Right lobe of liver (tissue), 6 donors: Measurements from ENCODE around the gene SCUBE2. TPM values are rescaled to one million over a fixed set of nuclear protein-coding genes. Genes with fewer than 3 reads are reported as not detected.
"Not testable (repeated sequence)": the region's sequence is repeated elsewhere in the genome, so short reads cannot be mapped to it uniquely, and the experiment has no call there.

Experiments used
- ATAC-seq, 4 donors: fragments of 200-7000 bp; cut with Tn5 transposase; one replicate each; pipeline ENCODE4 v1.9.1; 2020; ENCODE audit warnings: mild to moderate bottlenecking in 4 of 4, moderate library complexity in 4 of 4
- DNase-seq, 3 donors: peaks; one replicate each; pipeline ENCODE4 v3.0.0-alpha.2; 2020
- H3K27ac ChIP-seq, 3 donors: fragments of 200-600 bp; one replicate each; pipeline ENCODE4 v1.8.0; 2022
- H3K27me3 ChIP-seq, 2 donors: fragments of 200-600 bp; one replicate each; pipeline ENCODE4 v1.8.0; 2022
- H3K36me3 ChIP-seq, 4 donors: fragments of 200-600 bp; sonication (generic) in 1 of 4; one replicate each; pipeline versions ENCODE4 v1.5.1 to v1.8.0; 2017 to 2022; ENCODE audit warnings: control low read depth in 1 of 4
- H3K4me1 ChIP-seq, 4 donors: fragments of 200-600 bp; sonication (generic) in 1 of 4; one replicate each; pipeline versions ENCODE4 v1.5.1 to v1.8.0; 2017 to 2022; ENCODE audit warnings: control low read depth in 1 of 4
- H3K4me3 ChIP-seq, 3 donors: fragments of 200-600 bp; one replicate each; pipeline ENCODE4 v1.8.0; 2022
- H3K9me3 ChIP-seq, 4 donors: fragments of 200-600 bp; sonication (generic) in 1 of 4; one replicate each; pipeline versions ENCODE4 v1.5.1 to v1.8.0; 2017 to 2022; ENCODE audit warnings: control low read depth in 1 of 4
- CTCF ChIP-seq, 4 donors: fragments of 200-600 bp in 3 of 4; fragments of 450-650 bp in 1 of 4; IDR thresholded peaks; one replicate each; pipeline versions ENCODE4 v1.5.1 to v1.8.0; 2016 to 2022; ENCODE audit warnings: antibody characterized with exemption in 4 of 4, mild to moderate bottlenecking in 2 of 4
- POLR2A ChIP-seq: fragments of 450-650 bp; IDR thresholded peaks from one replicate; pipeline ENCODE4 v1.6.1; 2017; ENCODE audit warnings: antibody characterized with exemption, mild to moderate bottlenecking
- WGBS: methylation state at CpG from one replicate; pipeline ENCODE4 v1.1.6; 2018; ENCODE audit warnings: low coverage, low lambda C conversion rate; ENCODE audit not compliant: insufficient coverage; ENCODE audit errors: missing lambda C conversion rate; 5-methylcytosine and 5-hydroxymethylcytosine counted together
- intact Hi-C, 2 donors: fragments of 100-400 bp; cut with DNase I; formaldehyde crosslinking; loops; one replicate each; pipeline versions ENCODE4 v1.11.2 to v1.14.1; 2022
- total RNA-seq, 6 experiments: library from RNA; depleted of rRNA in 2 of 6; stranded (reverse); fragments of >200 nt in 2 of 6; fragmentation: NEBNext Ultra II Directional in 3 of 6; extraction: Animal tissue kit (Norgen Biotek cat#: 25700) in 3 of 6; gene quantifications; one replicate each; pipeline versions ENCODE4 v1.1.0 to v1.2.4, GENCODE V29; 2016 to 2023
- donor health status: DM: no; HTN: yes; CAD: no.
- donor health status: DM: no; HTN: no; CAD: no.
- donor health status: DM: no; HTN: no; CAD: no.
- donor health status: DM: no; HTN: yes; CAD: no.
- donor health status: DM: no; HTN: yes; CAD: no.

The SCUBE2 gene
- total RNA-seq, 6 experiments from 2014 or later: 0.19 to 1.1 (median 0.32) TPM

- ATAC-seq (peak in 2 of 4 donors; percentile 18 to 46), DNase-seq (no peak)
- no peak overlapping the region for H3K27ac ChIP-seq
- no peaks in the 10 kb centered on the region for H3K36me3 ChIP-seq
- H3K4me3 ChIP-seq: no peak overlapping the region
- 47% methylated on average over 4 of the region's 6 CpGs for WGBS
- no peaks in the 10 kb centered on the region for H3K9me3 ChIP-seq
- H3K4me1 ChIP-seq: no peaks in the 10 kb centered on the region
- no peaks in the 10 kb centered on the region for H3K27me3 ChIP-seq
- intact Hi-C loops: loop anchor here (10.0 kb wide), 2 partner anchors 118 to 488 kb away; no protein-coding TSS in a partner anchor
- TF ChIP-seq CTCF (IDR thresholded peaks at IDR 0.05): no peak
- no peak for TF ChIP-seq POLR2A
These were observed 74.3 kb downstream of the SCUBE2 start for GRCh38 chr11:9016916-9017642.

- intact Hi-C loops: loop anchor here (10.0 kb wide), 2 partner anchors 119 to 489 kb away; no protein-coding TSS in a partner anchor
- 40% methylated on average over 1 of the region's 4 CpGs for WGBS
- Histone ChIP-seq H3K9me3 (no peaks in the 10 kb centered on the region), H3K27me3 (no peaks in the 10 kb centered on the region), H3K27ac (no peak overlapping the region), H3K4me1 (no peaks in the 10 kb centered on the region), H3K36me3 (no peaks in the 10 kb centered on the region), H3K4me3 (no peak overlapping the region)
- ATAC-seq (peak; percentile 92 to 95 (median 94)), DNase-seq (peak in 2 of 3 donors; percentile 38 to 71)
- TF ChIP-seq POLR2A (no peak), CTCF (IDR thresholded peaks at IDR 0.05) (peak; percentile 68 to 82 (median 80))
These were observed 75.7 kb downstream of the SCUBE2 start for GRCh38 chr11:9015677-9016076.

DNA sequence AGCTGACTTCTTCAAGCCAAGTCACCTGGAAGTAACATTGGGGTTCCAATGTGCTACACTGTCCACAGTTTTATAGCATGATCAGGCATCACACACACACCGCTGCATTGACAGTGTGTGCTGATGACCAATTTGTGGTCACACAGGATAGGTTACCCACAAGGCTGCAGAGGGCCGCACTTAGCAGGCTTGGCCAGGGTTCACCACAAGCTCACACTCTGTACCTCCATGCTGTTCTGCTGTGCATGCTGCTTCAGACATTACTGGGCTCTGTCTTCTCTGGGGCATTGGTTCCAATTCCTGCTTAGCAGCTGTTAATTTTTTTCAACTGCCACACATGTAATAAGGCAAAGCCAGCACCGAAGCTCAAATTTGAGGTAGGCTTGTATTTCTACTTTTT, 76.6 kb downstream of the SCUBE2 start:
- H3K27me3 ChIP-seq: no peaks in the 10 kb centered on the region
- no peaks in the 10 kb centered on the region for H3K9me3 ChIP-seq
- DNase-seq (no peak), ATAC-seq (no peak)
- H3K27ac ChIP-seq: no peak overlapping the region
- H3K36me3 ChIP-seq: no peaks in the 10 kb centered on the region
- 100% methylated on average over 1 of the region's 3 CpGs for WGBS
- no peak overlapping the region for H3K4me3 ChIP-seq
- no peaks in the 10 kb centered on the region for H3K4me1 ChIP-seq
- intact Hi-C loops: loop anchor here (10.0 kb wide), 2 partner anchors 120 to 490 kb away; no protein-coding TSS in a partner anchor
- TF ChIP-seq POLR2A (no peak), CTCF (IDR thresholded peaks at IDR 0.05) (no peak)

DNA sequence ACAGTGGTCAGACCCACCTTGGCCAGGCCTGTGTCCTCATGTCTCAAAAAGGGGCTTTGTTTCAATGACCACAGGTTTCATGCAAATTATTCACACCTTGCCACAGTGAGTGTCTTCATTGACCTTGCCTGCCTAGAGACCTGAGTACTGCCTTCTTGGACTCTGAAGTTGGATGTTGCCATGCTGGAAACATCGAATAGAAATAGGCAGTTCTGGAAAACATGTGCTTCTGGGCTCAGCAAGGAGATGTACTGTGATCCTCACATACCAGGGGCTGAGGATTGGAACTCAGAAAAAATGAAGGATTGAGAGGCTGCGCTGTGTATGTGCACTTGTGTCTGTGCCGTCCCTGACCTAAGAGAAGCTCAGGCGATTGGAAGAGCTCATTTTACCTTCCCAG, 78.0 kb downstream of the SCUBE2 start:
- TF ChIP-seq POLR2A: no peak
- TF ChIP-seq CTCF (IDR thresholded peaks at IDR 0.05): no peak
- Histone ChIP-seq H3K4me1 (no peaks in the 10 kb centered on the region), H3K9me3 (no peaks in the 10 kb centered on the region), H3K27ac (no peak overlapping the region), H3K36me3 (no peaks in the 10 kb centered on the region), H3K4me3 (no peak overlapping the region), H3K27me3 (no peaks in the 10 kb centered on the region)
- ATAC-seq (no peak), DNase-seq (no peak)
- intact Hi-C loops: loop anchor here (10.0 kb wide), 2 partner anchors 121 to 491 kb away; no protein-coding TSS in a partner anchor
- WGBS: 62% methylated on average over 4 of the region's 4 CpGs

DNA sequence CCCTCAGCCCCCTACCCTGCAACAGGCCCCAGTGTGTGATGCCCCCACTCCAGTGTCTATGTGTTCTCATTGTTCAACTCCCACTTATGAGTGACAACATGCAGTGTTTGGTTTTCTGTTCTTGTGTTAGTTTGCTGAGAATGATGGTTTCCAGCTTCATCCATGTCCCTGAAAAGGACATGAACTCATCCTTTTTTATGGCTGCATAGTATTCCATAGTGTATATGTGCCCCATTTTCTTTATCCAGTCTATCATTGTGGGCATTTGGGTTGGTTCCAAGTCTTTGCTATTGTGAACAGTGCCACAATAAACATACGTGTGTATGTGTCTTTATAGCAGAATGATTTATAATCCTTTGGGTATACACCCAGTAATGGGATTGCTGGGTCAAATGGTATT, 81.9 kb downstream of the SCUBE2 start:
- intact Hi-C loops, H3K36me3 ChIP-seq, H3K27ac ChIP-seq, ATAC-seq, H3K4me1 ChIP-seq, DNase-seq, H3K27me3 ChIP-seq, H3K4me3 ChIP-seq, H3K9me3 ChIP-seq: not testable (repeated sequence)
- 38% methylated on average over 1 of the region's 1 CpG for WGBS
